H1 (cell line): Measurements from ENCODE around the gene RNU4-1. TPM values are rescaled to one million over a fixed set of nuclear protein-coding genes. Genes with fewer than 3 reads are reported as not detected.
"Not testable (repeated sequence)": the region's sequence is repeated elsewhere in the genome, so short reads cannot be mapped to it uniquely, and the experiment has no call there.

Experiments
- CTCF ChIA-PET: fragments of 300-600 bp; sonication (Branson Sonifier 250); formaldehyde crosslinking; loops from one replicate; lab custom pipeline; 2021; ENCODE audit not compliant: partially characterized antibody; lab: Charles Lee
- POLR2A ChIA-PET: fragments of 300-600 bp; sonication (Branson Sonifier 250); formaldehyde crosslinking; loops from one replicate; lab custom pipeline; 2021; ENCODE audit warnings: inconsistent platforms; ENCODE audit not compliant: partially characterized antibody; lab: Charles Lee
- DNase-seq, 2 experiments: peaks; one replicate each; pipeline versions ENCODE4 v3.0.0 to v3.0.0-alpha.2; 2010 to 2022; ENCODE audit warnings: low spot score in 2 of 2, low read depth in 1 of 2, mixed read lengths in 1 of 2
- FAIRE-seq: peaks from 2 replicates; lab custom pipeline; 2011; peaks lifted over from hg19 to GRCh38; lab: Jason Lieb, UNC
- H2AFZ ChIP-seq: 2 replicates; pipeline ENCODE4 v1.8.1; 2012; ENCODE audit warnings: low read length, inconsistent platforms
- H2AK5ac ChIP-seq: 2 replicates; pipeline ENCODE4 v1.6.1; 2013; ENCODE audit warnings: low read depth, low read length
- H2BK120ac ChIP-seq: replicated peaks from 2 replicates; pipeline ENCODE3; 2013; ENCODE audit warnings: low read depth, low read length, inconsistent platforms
- H2BK12ac ChIP-seq: 2 replicates; pipeline ENCODE4 v1.6.1; 2013; ENCODE audit warnings: low read depth, low read length
- H2BK15ac ChIP-seq: 2 replicates; pipeline ENCODE4 v1.6.1; 2013; ENCODE audit warnings: low read length
- H2BK20ac ChIP-seq: 2 replicates; pipeline ENCODE4 v1.6.1; 2013; ENCODE audit warnings: low read length
- H2BK5ac ChIP-seq: 2 replicates; pipeline ENCODE4 v1.6.1; 2013; ENCODE audit warnings: low read depth, low read length
- H3K14ac ChIP-seq: 2 replicates; pipeline ENCODE4 v1.6.1; 2013; ENCODE audit warnings: inconsistent platforms; ENCODE audit not compliant: insufficient read length
- H3K18ac ChIP-seq: 2 replicates; pipeline ENCODE4 v1.6.1; 2013; ENCODE audit warnings: low read length; ENCODE audit errors: extremely low read depth
- H3K23ac ChIP-seq: 2 replicates; pipeline ENCODE4 v1.6.1; 2013; ENCODE audit warnings: inconsistent platforms; ENCODE audit not compliant: insufficient read length
- H3K23me2 ChIP-seq: 2 replicates; pipeline ENCODE4 v1.6.1; 2013; ENCODE audit warnings: low read depth, low read length
- H3K27ac ChIP-seq: 2 replicates; pipeline ENCODE4 v1.6.1; 2011; ENCODE audit warnings: low read depth, low read length, inconsistent platforms
- H3K27me3 ChIP-seq, 4 experiments: replicated peaks in 1 of 4; 1 replicate in 1 of 4; 2 replicates in 3 of 4; pipeline versions ENCODE4 v1.6.1 to v1.8.1; 2011 to 2013; ENCODE audit warnings: low read length in 3 of 4, mild to moderate bottlenecking in 3 of 4, inconsistent platforms in 2 of 4, mixed read lengths in 2 of 4, moderate library complexity in 1 of 4; ENCODE audit not compliant: control insufficient read depth in 3 of 4, insufficient read depth in 3 of 4; ENCODE audit errors: extremely low read depth in 1 of 4
- H3K36me3 ChIP-seq, 4 experiments: 2 replicates each; pipeline versions ENCODE4 v1.6.1 to v1.8.1; 2011 to 2013; ENCODE audit warnings: mild to moderate bottlenecking in 4 of 4, low read length in 3 of 4, moderate library complexity in 2 of 4, control low read depth in 1 of 4, inconsistent platforms in 1 of 4; ENCODE audit not compliant: insufficient read depth in 4 of 4, control insufficient read depth in 2 of 4
- H3K4ac ChIP-seq: replicated peaks from 2 replicates; pipeline ENCODE3; 2013; ENCODE audit warnings: low read length, low read depth, mixed read lengths, inconsistent platforms; ENCODE audit not compliant: insufficient read length
- H3K4me1 ChIP-seq, 4 experiments: replicated peaks in 1 of 4; 1 replicate in 1 of 4; 2 replicates in 3 of 4; pipeline versions ENCODE4 v1.6.1 to v1.8.1; 2011 to 2013; ENCODE audit warnings: low read length in 3 of 4, inconsistent platforms in 2 of 4, mixed read lengths in 1 of 4; ENCODE audit not compliant: insufficient read depth in 4 of 4, control insufficient read depth in 3 of 4
- H3K4me2 ChIP-seq, 2 experiments: 2 replicates each; pipeline versions ENCODE4 v1.6.1 to v1.8.1; 2011 to 2013; ENCODE audit warnings: low read depth in 2 of 2, low read length in 2 of 2, control low read depth in 1 of 2, inconsistent platforms in 1 of 2, mild to moderate bottlenecking in 1 of 2; ENCODE audit not compliant: insufficient read depth in 1 of 2
- H3K4me3 ChIP-seq, 4 experiments: fragments of 200-600, 300-600 bp in 1 of 4; sonication (generic), shearing (Covaris generic), sonication (Bioruptor Twin) in 1 of 4; 2 replicates each; pipeline versions ENCODE4 v1.5.1 to v1.8.1; 2011 to 2016; ENCODE audit warnings: low read length in 4 of 4, low read depth in 3 of 4, control low read depth in 2 of 4, inconsistent platforms in 2 of 4, mild to moderate bottlenecking in 2 of 4, mixed read lengths in 1 of 4, moderate library complexity in 1 of 4; ENCODE audit not compliant: insufficient read depth in 2 of 4; ENCODE audit errors: extremely low read depth in 1 of 4
- H3K56ac ChIP-seq: replicated peaks from 2 replicates; pipeline ENCODE3; 2013; ENCODE audit warnings: low read depth, mild to moderate bottlenecking, mixed read lengths, low read length, inconsistent platforms; ENCODE audit not compliant: insufficient read length
- H3K79me1 ChIP-seq: 2 replicates; pipeline ENCODE4 v1.6.1; 2013; ENCODE audit warnings: low read depth, low read length, control low read depth
- H3K79me2 ChIP-seq, 2 experiments: 2 replicates each; pipeline versions ENCODE4 v1.6.1 to v1.8.1; 2012 to 2013; ENCODE audit warnings: low read length in 2 of 2, mild to moderate bottlenecking in 2 of 2, inconsistent platforms in 1 of 2; ENCODE audit not compliant: insufficient read depth in 2 of 2, control insufficient read depth in 1 of 2
- H3K9ac ChIP-seq, 4 experiments: replicated peaks in 1 of 4; 1 replicate in 1 of 4; 2 replicates in 3 of 4; pipeline versions ENCODE4 v1.6.1 to v1.8.1; 2011 to 2013; ENCODE audit warnings: low read depth in 3 of 4, low read length in 3 of 4, control low read depth in 2 of 4, mild to moderate bottlenecking in 2 of 4, moderate library complexity in 2 of 4, inconsistent platforms in 1 of 4; ENCODE audit errors: extremely low read depth in 1 of 4
- H3K9me3 ChIP-seq, 2 experiments: 2 replicates each; pipeline versions ENCODE4 v1.6.1 to v1.8.1; 2012 to 2013; ENCODE audit warnings: mild to moderate bottlenecking in 2 of 2, moderate library complexity in 2 of 2, control low read depth in 1 of 2, inconsistent platforms in 1 of 2, low read depth in 1 of 2, low read length in 1 of 2, mixed read lengths in 1 of 2; ENCODE audit not compliant: insufficient read depth in 2 of 2
- H4K20me1 ChIP-seq, 2 experiments: replicated peaks in 1 of 2; 2 replicates each; pipeline versions ENCODE3 to v1.8.1; 2011 to 2013; ENCODE audit warnings: inconsistent platforms in 2 of 2, low read length in 2 of 2, mild to moderate bottlenecking in 1 of 2; ENCODE audit not compliant: insufficient read depth in 2 of 2, control insufficient read depth in 1 of 2
- H4K5ac ChIP-seq: 2 replicates; pipeline ENCODE4 v1.6.1; 2013; ENCODE audit warnings: low read length, low read depth, mixed read lengths, inconsistent platforms; ENCODE audit not compliant: insufficient read length
- H4K8ac ChIP-seq: 2 replicates; pipeline ENCODE4 v1.8.0; 2013; ENCODE audit warnings: mild to moderate bottlenecking, moderate library complexity, low read length, inconsistent platforms; ENCODE audit not compliant: insufficient read depth; ENCODE audit errors: extremely low read depth
- H4K91ac ChIP-seq: replicated peaks from 2 replicates; pipeline ENCODE3; 2013; ENCODE audit warnings: low read length, mixed read lengths, inconsistent platforms; ENCODE audit not compliant: insufficient read length
- CBX5 ChIP-seq: fragments of 300-800, 300-1000 bp; sonication (generic); IDR thresholded peaks from 2 replicates; pipeline ENCODE4 v1.7.1; 2016; ENCODE audit warnings: antibody characterized with exemption, low read length, low read depth
- CTBP2 ChIP-seq: IDR thresholded peaks from 2 replicates; pipeline ENCODE4 v1.7.0; 2011; ENCODE audit warnings: borderline replicate concordance, mild to moderate bottlenecking, moderate library complexity, mixed read lengths, low read length; ENCODE audit not compliant: insufficient read depth, insufficient read length
- SUZ12 ChIP-seq: fragments of 200-600 bp; sonication (generic); IDR thresholded peaks from 2 replicates; pipeline ENCODE4 v1.6.1; 2012; ENCODE audit warnings: mild to moderate bottlenecking, inconsistent platforms, low read length, moderate library complexity, mixed read lengths
- WGBS, 2 experiments: shearing (Covaris generic) in 1 of 2; methylation state at CpG; one replicate each; pipeline versions ENCODE4 v1.1.6 to v1.1.7; 2013 to 2015; ENCODE audit warnings: low lambda C conversion rate in 2 of 2, mixed read lengths in 2 of 2, inconsistent platforms in 1 of 2, low coverage in 1 of 2, missing lambda C conversion rate in 1 of 2; ENCODE audit not compliant: insufficient replicate concordance in 2 of 2, insufficient coverage in 1 of 2, insufficient read length in 1 of 2; ENCODE audit errors: extremely low coverage in 1 of 2, missing lambda C conversion rate in 1 of 2; 5-methylcytosine and 5-hydroxymethylcytosine counted together
- polyA plus RNA-seq, 7 experiments: library from polyadenylated mRNA; depleted of rRNA in 3 of 7; stranded (reverse) in 5 of 7; unstranded in 2 of 7; fragments of >200 nt in 5 of 7; fragments of 200-250 nt in 2 of 7; gene quantifications; 1 replicate in 5 of 7; 2 replicates in 1 of 7; 4 replicates in 1 of 7; pipeline versions ENCODE4 v1.2.1 to v1.2.3, GENCODE V29; 2011 to 2013; ENCODE audit warnings: missing spikeins in 2 of 7, mixed read lengths in 2 of 7
- total RNA-seq: library from RNA; stranded (reverse); fragmentation: NEBNext Ultra II Directional; extraction: Animal tissue kit (Norgen Biotek cat#: 25700); gene quantifications from 2 replicates; pipeline ENCODE4 v1.2.1, GENCODE V29; 2021
- TF ChIP-seq, protein P1 (sequence below), 3 experiments: IDR thresholded peaks; 1 replicate in 2 of 3; 2 replicates in 1 of 3; pipeline versions ENCODE4 v1.5.1 to v1.6.1; 2011; ENCODE audit warnings: low read length in 3 of 3, mild to moderate bottlenecking in 3 of 3, inconsistent platforms in 2 of 3, low read depth in 1 of 3, moderate library complexity in 1 of 3; ENCODE audit not compliant: insufficient read depth in 1 of 3; ENCODE audit errors: control extremely low read depth in 1 of 3

The RNU4-1 gene
- total and polyA plus RNA-seq, 2 of the 8 experiments (the other 6 are each of a cell fraction or from before 2014, with no cell fraction given) = under 0.01 to 1,424 TPM

DNA sequence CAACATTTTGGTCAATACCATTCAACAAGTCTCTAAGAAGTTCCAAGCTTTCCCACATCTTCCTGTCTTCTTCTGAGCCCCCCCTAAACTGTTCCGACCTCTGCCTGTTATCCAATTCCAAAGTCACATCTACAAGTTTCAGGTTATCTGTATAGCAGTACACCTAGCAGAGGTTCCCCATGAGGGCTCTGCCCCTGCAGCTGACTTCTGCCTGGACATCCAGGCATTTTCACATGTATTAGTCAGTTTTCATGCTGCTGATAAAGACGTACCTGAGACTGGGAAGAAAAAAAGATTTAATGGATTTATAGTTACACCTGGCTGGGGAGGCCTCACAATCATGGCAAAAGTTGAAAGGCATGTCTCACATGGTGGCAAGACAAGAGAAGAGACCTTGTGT is 44.7 kb upstream of the RNU4-1 start (continued):
- TF ChIP-seq, protein P1, sequence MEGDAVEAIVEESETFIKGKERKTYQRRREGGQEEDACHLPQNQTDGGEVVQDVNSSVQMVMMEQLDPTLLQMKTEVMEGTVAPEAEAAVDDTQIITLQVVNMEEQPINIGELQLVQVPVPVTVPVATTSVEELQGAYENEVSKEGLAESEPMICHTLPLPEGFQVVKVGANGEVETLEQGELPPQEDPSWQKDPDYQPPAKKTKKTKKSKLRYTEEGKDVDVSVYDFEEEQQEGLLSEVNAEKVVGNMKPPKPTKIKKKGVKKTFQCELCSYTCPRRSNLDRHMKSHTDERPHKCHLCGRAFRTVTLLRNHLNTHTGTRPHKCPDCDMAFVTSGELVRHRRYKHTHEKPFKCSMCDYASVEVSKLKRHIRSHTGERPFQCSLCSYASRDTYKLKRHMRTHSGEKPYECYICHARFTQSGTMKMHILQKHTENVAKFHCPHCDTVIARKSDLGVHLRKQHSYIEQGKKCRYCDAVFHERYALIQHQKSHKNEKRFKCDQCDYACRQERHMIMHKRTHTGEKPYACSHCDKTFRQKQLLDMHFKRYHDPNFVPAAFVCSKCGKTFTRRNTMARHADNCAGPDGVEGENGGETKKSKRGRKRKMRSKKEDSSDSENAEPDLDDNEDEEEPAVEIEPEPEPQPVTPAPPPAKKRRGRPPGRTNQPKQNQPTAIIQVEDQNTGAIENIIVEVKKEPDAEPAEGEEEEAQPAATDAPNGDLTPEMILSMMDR (IDR thresholded peaks at IDR 0.05; ENCODE audit: control extremely low read depth in 1 of 3, insufficient read depth in 1 of 3, low read depth in 1 of 3, low read length in 3 of 3) = no peak
- no peak for TF ChIP-seq CTBP2
- no peak for TF ChIP-seq CBX5
- no peak for TF ChIP-seq SUZ12
- TF ChIP-seq, all 59 proteins: peak for 0

GRCh38 chr12:120336392-120336791 is 43.4 kb upstream of the RNU4-1 start:
- not testable (repeated sequence) for H2AK5ac ChIP-seq, DNase-seq, H3K9ac ChIP-seq, FAIRE-seq, H3K18ac ChIP-seq, H4K5ac ChIP-seq, H4K20me1 ChIP-seq, H3K4ac ChIP-seq, H3K79me1 ChIP-seq, H3K4me3 ChIP-seq, H4K91ac ChIP-seq, H3K4me2 ChIP-seq, H3K27me3 ChIP-seq, H3K56ac ChIP-seq, H3K27ac ChIP-seq, H3K4me1 ChIP-seq, H2BK20ac ChIP-seq, H3K79me2 ChIP-seq, H2BK5ac ChIP-seq, H4K8ac ChIP-seq, H2BK120ac ChIP-seq, H2AFZ ChIP-seq, H3K23ac ChIP-seq, H3K23me2 ChIP-seq, H3K36me3 ChIP-seq, H3K14ac ChIP-seq, H2BK12ac ChIP-seq, H2BK15ac ChIP-seq
- 96% methylated on average over 2 of the region's 2 CpGs; no CpG with 5 or more reads in 1 of the 2 experiments for WGBS, 2 experiments
- H3K9me3 ChIP-seq = peaks cover 11 to 18% of the 10 kb centered on the region in 2 experiments
- ChIA-PET CTCF (interaction anchor here (0.5 to 2.1 kb wide), 13 partner anchors 8 to 147 kb away, joined by 3 to 14 read pairs (median 4); partner anchors contain the start of gene PLA2G1B), POLR2A (interaction anchor here (1.2 to 1.7 kb wide), 2 partner anchors 12 to 46 kb away, joined by 3 to 6 read pairs; partner anchors contain the start of gene RNU4-2)
